Keratinocyte (primary cell): ENCODE measurements around the gene PRR20G. TPM values are rescaled to one million over a fixed set of nuclear protein-coding genes. Genes with fewer than 3 reads are reported as not detected.

ENCODE experiments used
- DNase-seq: peaks from one replicate; pipeline ENCODE4 v3.0.0-alpha.2; 2011; ENCODE audit warnings: low read depth, missing footprints, low spot score
- FAIRE-seq: peaks from 2 replicates; lab custom pipeline; 2011; peaks lifted over from hg19 to GRCh38; lab: Jason Lieb, UNC
- H2AFZ ChIP-seq: 2 replicates; pipeline ENCODE4 v1.6.0; 2012; ENCODE audit warnings: low read length, control low read depth, inconsistent platforms; ENCODE audit not compliant: control insufficient read depth
- H3K27ac ChIP-seq: 2 replicates; pipeline ENCODE4 v1.5.1; 2011; ENCODE audit warnings: low read length; ENCODE audit not compliant: control insufficient read depth, insufficient read depth
- H3K27me3 ChIP-seq: 3 replicates; pipeline ENCODE4 v1.6.0; 2011; ENCODE audit warnings: low read length; ENCODE audit not compliant: control insufficient read depth, insufficient read depth; ENCODE audit errors: extremely low read depth
- H3K36me3 ChIP-seq, 2 experiments: 2 replicates in 1 of 2; 3 replicates in 1 of 2; pipeline ENCODE4 v1.5.1; 2011; ENCODE audit warnings: low read length in 2 of 2, mild to moderate bottlenecking in 1 of 2; ENCODE audit not compliant: control insufficient read depth in 2 of 2, insufficient read depth in 2 of 2; ENCODE audit errors: extremely low read depth in 1 of 2
- H3K4me1 ChIP-seq: 3 replicates; pipeline ENCODE4 v1.5.1; 2011; ENCODE audit warnings: low read length; ENCODE audit not compliant: control insufficient read depth, insufficient read depth; ENCODE audit errors: extremely low read depth
- H3K4me2 ChIP-seq: 3 replicates; pipeline ENCODE4 v1.6.0; 2011; ENCODE audit warnings: low read depth, low read length; ENCODE audit not compliant: control insufficient read depth, insufficient read depth; ENCODE audit errors: extremely low read depth
- H3K4me3 ChIP-seq, 3 experiments: fragments of 200-600 bp in 1 of 3; sonication (generic) in 1 of 3; 2 replicates in 2 of 3; 3 replicates in 1 of 3; pipeline ENCODE4 v1.5.1; 2011 to 2016; ENCODE audit warnings: low read length in 3 of 3, mild to moderate bottlenecking in 3 of 3, control low read depth in 2 of 3, inconsistent platforms in 1 of 3, low read depth in 1 of 3, mixed read lengths in 1 of 3, mixed run types in 1 of 3, moderate library complexity in 1 of 3; ENCODE audit not compliant: control insufficient read depth in 2 of 3, insufficient read depth in 2 of 3; ENCODE audit errors: extremely low read depth in 1 of 3
- H3K79me2 ChIP-seq: 2 replicates; pipeline ENCODE4 v1.6.0; 2012; ENCODE audit warnings: low read length; ENCODE audit not compliant: control insufficient read depth, insufficient read depth
- H3K9ac ChIP-seq: 3 replicates; pipeline ENCODE4 v1.6.0; 2011; ENCODE audit warnings: low read length; ENCODE audit not compliant: control insufficient read depth, insufficient read depth; ENCODE audit errors: extremely low read depth
- H3K9me1 ChIP-seq: 3 replicates; pipeline ENCODE4 v1.6.0; 2011; ENCODE audit warnings: low read length; ENCODE audit not compliant: control insufficient read depth, insufficient read depth; ENCODE audit errors: extremely low read depth
- H3K9me3 ChIP-seq: 2 replicates; pipeline ENCODE4 v1.5.1; 2012; ENCODE audit warnings: low read depth, low read length; ENCODE audit not compliant: control insufficient read depth
- H4K20me1 ChIP-seq: 3 replicates; pipeline ENCODE4 v1.6.0; 2011; ENCODE audit warnings: low read length; ENCODE audit not compliant: control insufficient read depth, insufficient read depth; ENCODE audit errors: extremely low read depth
- EZH2 ChIP-seq: IDR thresholded peaks from one replicate; pipeline ENCODE4 v1.6.1; 2012; ENCODE audit warnings: inconsistent platforms, mild to moderate bottlenecking, low read length, moderate library complexity
- dilution Hi-C: fragments of 300-500 bp; cut with MboI; formaldehyde crosslinking; loops from one replicate; pipeline ENCODE4 v1.7.0; 2020; ENCODE audit warnings: low sequenced_read_pairs; ENCODE audit not compliant: extremely low pct_ligation_motif_present
- polyA plus RNA-seq, 5 experiments: library from polyadenylated mRNA; depleted of rRNA in 3 of 5; stranded (reverse) in 3 of 5; stranded (forward) in 1 of 5; unstranded in 1 of 5; fragments of >200 nt; gene quantifications; 1 replicate in 1 of 5; 2 replicates in 3 of 5; 3 replicates in 1 of 5; pipeline versions ENCODE4 v1.2.1 to v1.2.3, GENCODE V29; 2011 to 2012; ENCODE audit warnings: missing spikeins in 2 of 5, low read depth in 1 of 5, low replicate concordance in 1 of 5
- TF ChIP-seq, protein P1 (sequence below), 3 experiments: IDR thresholded peaks in 1 of 3; conservative IDR thresholded peaks in 1 of 3; optimal IDR thresholded peaks in 1 of 3; 2 replicates in 2 of 3; 3 replicates in 1 of 3; pipeline versions ENCODE3 to v1.5.1; 2011; ENCODE audit warnings: low read length in 3 of 3, mild to moderate bottlenecking in 3 of 3, moderate library complexity in 2 of 3, control low read depth in 1 of 3, inconsistent platforms in 1 of 3; ENCODE audit not compliant: insufficient read depth in 2 of 3; ENCODE audit errors: extremely low read depth in 1 of 3

PRR20G gene
- polyA plus RNA-seq, 1 donor (not counting 4 experiments of a cell fraction or from before 2014, with no cell fraction given): not detected

DNA sequence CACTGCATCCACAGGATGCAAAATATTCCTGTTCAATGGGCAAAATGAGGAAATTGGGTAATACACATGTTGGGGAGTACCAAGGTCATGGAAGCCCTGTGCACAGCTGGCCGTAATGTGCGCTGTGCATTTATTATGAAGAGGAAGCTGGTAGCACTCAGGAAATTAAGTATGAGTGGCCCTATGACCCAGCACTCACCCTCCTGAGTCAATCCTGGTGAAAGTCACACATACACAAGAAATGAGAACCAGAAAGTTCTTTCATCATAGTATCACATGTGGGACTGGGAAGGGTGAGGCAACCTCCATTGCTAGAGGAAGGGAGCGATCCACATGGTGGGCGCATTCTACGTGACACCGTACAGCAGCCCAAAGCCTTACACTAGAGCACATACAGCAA lies 11.4 kb upstream of the PRR20G start:
- Histone ChIP-seq H2AFZ (no peak overlapping the region), H3K27ac (no peak overlapping the region), H3K36me3 (no peaks in the 10 kb centered on the region), H3K9me3 (no peaks in the 10 kb centered on the region), H3K9ac (no peak overlapping the region), H3K79me2 (no peaks in the 10 kb centered on the region), H4K20me1 (no peaks in the 10 kb centered on the region), H3K4me3 (no peak overlapping the region), H3K4me2 (no peak overlapping the region), H3K4me1 (peaks cover 2% of the 10 kb centered on the region), H3K9me1 (no peaks in the 10 kb centered on the region), H3K27me3 (no peaks in the 10 kb centered on the region)
- no peak for TF ChIP-seq EZH2
- TF ChIP-seq, protein P1, sequence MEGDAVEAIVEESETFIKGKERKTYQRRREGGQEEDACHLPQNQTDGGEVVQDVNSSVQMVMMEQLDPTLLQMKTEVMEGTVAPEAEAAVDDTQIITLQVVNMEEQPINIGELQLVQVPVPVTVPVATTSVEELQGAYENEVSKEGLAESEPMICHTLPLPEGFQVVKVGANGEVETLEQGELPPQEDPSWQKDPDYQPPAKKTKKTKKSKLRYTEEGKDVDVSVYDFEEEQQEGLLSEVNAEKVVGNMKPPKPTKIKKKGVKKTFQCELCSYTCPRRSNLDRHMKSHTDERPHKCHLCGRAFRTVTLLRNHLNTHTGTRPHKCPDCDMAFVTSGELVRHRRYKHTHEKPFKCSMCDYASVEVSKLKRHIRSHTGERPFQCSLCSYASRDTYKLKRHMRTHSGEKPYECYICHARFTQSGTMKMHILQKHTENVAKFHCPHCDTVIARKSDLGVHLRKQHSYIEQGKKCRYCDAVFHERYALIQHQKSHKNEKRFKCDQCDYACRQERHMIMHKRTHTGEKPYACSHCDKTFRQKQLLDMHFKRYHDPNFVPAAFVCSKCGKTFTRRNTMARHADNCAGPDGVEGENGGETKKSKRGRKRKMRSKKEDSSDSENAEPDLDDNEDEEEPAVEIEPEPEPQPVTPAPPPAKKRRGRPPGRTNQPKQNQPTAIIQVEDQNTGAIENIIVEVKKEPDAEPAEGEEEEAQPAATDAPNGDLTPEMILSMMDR (optimal IDR thresholded peaks at IDR 0.05 in 1 of 3, IDR thresholded peaks at IDR 0.05 in 1 of 3, conservative IDR thresholded peaks at IDR 0.05 in 1 of 3; ENCODE audit: extremely low read depth in 1 of 3, insufficient read depth in 2 of 3, low read length in 3 of 3): no peak
- DNase-seq (no peak), FAIRE-seq (no peak)
- dilution Hi-C loops: no loop called here

DNA sequence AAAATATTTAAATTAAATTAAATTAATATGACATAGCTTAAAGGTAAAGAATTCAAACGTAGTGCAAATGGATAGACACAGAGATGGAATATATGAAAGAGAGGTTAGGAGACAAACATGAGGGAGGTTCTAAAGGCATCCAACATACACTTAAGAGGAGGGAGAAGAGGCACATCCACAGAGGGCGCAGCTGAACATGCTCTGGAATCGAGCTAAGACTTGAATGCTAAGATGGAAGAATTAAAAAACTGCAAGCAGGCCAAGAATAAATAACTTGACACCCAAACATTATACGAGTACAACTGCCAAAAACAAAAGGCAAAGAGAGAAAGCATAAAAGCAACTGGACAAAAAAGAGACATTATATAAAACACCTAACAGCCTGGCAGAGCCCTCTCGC lies 9.1 kb upstream of the PRR20G start:
- Histone ChIP-seq H3K9me1 (no peaks in the 10 kb centered on the region), H3K4me2 (no peak overlapping the region), H3K27me3 (no peaks in the 10 kb centered on the region), H3K4me1 (no peaks in the 10 kb centered on the region), H3K9ac (no peak overlapping the region), H3K27ac (no peak overlapping the region), H2AFZ (no peak overlapping the region), H3K4me3 (no peak overlapping the region), H4K20me1 (no peaks in the 10 kb centered on the region), H3K79me2 (no peaks in the 10 kb centered on the region), H3K9me3 (no peaks in the 10 kb centered on the region), H3K36me3 (no peaks in the 10 kb centered on the region)
- FAIRE-seq (no peak), DNase-seq (no peak)
- no peak for TF ChIP-seq EZH2
- TF ChIP-seq, protein P1 (optimal IDR thresholded peaks at IDR 0.05 in 1 of 3, IDR thresholded peaks at IDR 0.05 in 1 of 3, conservative IDR thresholded peaks at IDR 0.05 in 1 of 3; ENCODE audit: extremely low read depth in 1 of 3, insufficient read depth in 2 of 3, low read length in 3 of 3): peak in 1 of 3 experiments; percentile 1
- dilution Hi-C loops: no loop called here
